Measurements from ENCODE around the gene PKNOX2.

Gene PKNOX2

GRCh38 chr11:125262830-125263218, 98.3 kb downstream of the PKNOX2 start:
- DNase-seq (ENCODE audit: low read depth): no peak

- peak; percentile 89 for DNase-seq (ENCODE audit: low read depth)
Measured at GRCh38 chr11:125263268-125263790, 98.8 kb downstream of the PKNOX2 start.

GRCh38 chr11:125264100-125265022, 99.8 kb downstream of the PKNOX2 start:
- no peak for DNase-seq (ENCODE audit: low read depth)

- no peak for DNase-seq (ENCODE audit: low read depth)
Measured at GRCh38 chr11:125267548-125267947, 103.0 kb downstream of the PKNOX2 start.

GRCh38 chr11:125268611-125269010, 104.1 kb downstream of the PKNOX2 start:
- no peak for DNase-seq (ENCODE audit: low read depth)

GRCh38 chr11:125270106-125270505, 105.6 kb downstream of the PKNOX2 start:
- DNase-seq (ENCODE audit: low read depth): no peak

- peak; percentile 7 for DNase-seq (ENCODE audit: low read depth)
Measured at GRCh38 chr11:125270711-125271110, 106.2 kb downstream of the PKNOX2 start.

- DNase-seq (ENCODE audit: low read depth): no peak
Measured at GRCh38 chr11:125271483-125272091, 107.0 kb downstream of the PKNOX2 start.

GRCh38 chr11:125272092-125272491, 107.5 kb downstream of the PKNOX2 start:
- peak; percentile 27 for DNase-seq (ENCODE audit: low read depth)

- DNase-seq (ENCODE audit: low read depth): no peak
Measured at GRCh38 chr11:125272821-125273220, 108.3 kb downstream of the PKNOX2 start.

GRCh38 chr11:125273519-125274000, 109.0 kb downstream of the PKNOX2 start:
- DNase-seq (ENCODE audit: low read depth): no peak

GRCh38 chr11:125274309-125274708, 109.8 kb downstream of the PKNOX2 start:
- no peak for DNase-seq (ENCODE audit: low read depth)

- no peak for DNase-seq (ENCODE audit: low read depth)
Measured at GRCh38 chr11:125274774-125275173, 110.2 kb downstream of the PKNOX2 start.

GRCh38 chr11:125275905-125276618, 111.5 kb downstream of the PKNOX2 start:
- DNase-seq (ENCODE audit: low read depth): no peak

- DNase-seq (ENCODE audit: low read depth): no peak
Measured at GRCh38 chr11:125276619-125276976, 112.0 kb downstream of the PKNOX2 start.

- no peak for DNase-seq (ENCODE audit: low read depth)
Measured at GRCh38 chr11:125279676-125280418, 115.3 kb downstream of the PKNOX2 start.

GRCh38 chr11:125280646-125281045, 116.1 kb downstream of the PKNOX2 start:
- DNase-seq (ENCODE audit: low read depth): no peak

- no peak for DNase-seq (ENCODE audit: low read depth)
Measured at GRCh38 chr11:125281831-125282595, 117.5 kb downstream of the PKNOX2 start.

- no peak for DNase-seq (ENCODE audit: low read depth)
Measured at GRCh38 chr11:125282596-125282914, 118.0 kb downstream of the PKNOX2 start.

GRCh38 chr11:125284245-125284850, 119.8 kb downstream of the PKNOX2 start:
- no peak for DNase-seq (ENCODE audit: low read depth)

GRCh38 chr11:125285844-125286243, 121.3 kb downstream of the PKNOX2 start:
- no peak for DNase-seq (ENCODE audit: low read depth)
